Urinary bladder (tissue), 4 donors: ENCODE data around the gene RPRML. TPM values are rescaled to one million over a fixed set of nuclear protein-coding genes. Genes with fewer than 3 reads are reported as not detected.
"Not testable (repeated sequence)": the region's sequence is repeated elsewhere in the genome, so short reads cannot be mapped to it uniquely, and the experiment has no call there.

Experiments used
- DNase-seq: peaks from one replicate; pipeline ENCODE4 v3.0.0-alpha.2; 2015; ENCODE audit errors: extremely low spot score
- H3K27ac ChIP-seq: one replicate; pipeline ENCODE4 v1.5.1; 2013; ENCODE audit warnings: low read depth, mild to moderate bottlenecking, moderate library complexity
- H3K36me3 ChIP-seq: one replicate; pipeline ENCODE4 v1.6.1; 2013; ENCODE audit warnings: mild to moderate bottlenecking, moderate library complexity; ENCODE audit not compliant: insufficient read depth
- H3K4me1 ChIP-seq: one replicate; pipeline ENCODE4 v1.6.1; 2013; ENCODE audit warnings: mild to moderate bottlenecking, moderate library complexity; ENCODE audit not compliant: insufficient read depth
- H3K4me3 ChIP-seq: one replicate; pipeline ENCODE4 v1.5.1; 2013; ENCODE audit warnings: low read depth, low read length
- WGBS: extraction: QIAGEN DNeasy Blood & Tissue Kit; methylation state at CpG from one replicate; pipeline ENCODE4 v1.1.7; 2013; 5-methylcytosine and 5-hydroxymethylcytosine counted together
- polyA plus RNA-seq: library from polyadenylated mRNA; stranded (reverse); fragments of 200-250 nt; gene quantifications from one replicate; pipeline ENCODE4 v1.2.3, GENCODE V29; 2013
- total RNA-seq: library from RNA; depleted of rRNA; stranded (reverse); fragments of >200 nt; gene quantifications from one replicate; pipeline ENCODE4 v1.2.3, GENCODE V29; 2014
- donor health status: healthy with polysubstance abuse.
- donor health status: healthy.

RPRML gene
- total RNA-seq = not detected
- not detected for polyA plus RNA-seq

- Histone ChIP-seq H3K4me3 (peak within 1 kb of the TSS; percentile 61), H3K36me3 (no peaks in the 10 kb centered on the region), H3K27ac (no peak within 1 kb of the TSS), H3K4me1 (no peaks in the 10 kb centered on the region)
- no peak for DNase-seq
- under 1% methylated on average over 57 of the region's 57 CpGs for WGBS
Measured at GRCh38 chr17:46979147-46979863, at the start of gene RPRML. Gene RPRML, minus strand, starts transcription at chr17:46979253. Its CDS starts 246 bp downstream, at chr17:46979007.

DNA sequence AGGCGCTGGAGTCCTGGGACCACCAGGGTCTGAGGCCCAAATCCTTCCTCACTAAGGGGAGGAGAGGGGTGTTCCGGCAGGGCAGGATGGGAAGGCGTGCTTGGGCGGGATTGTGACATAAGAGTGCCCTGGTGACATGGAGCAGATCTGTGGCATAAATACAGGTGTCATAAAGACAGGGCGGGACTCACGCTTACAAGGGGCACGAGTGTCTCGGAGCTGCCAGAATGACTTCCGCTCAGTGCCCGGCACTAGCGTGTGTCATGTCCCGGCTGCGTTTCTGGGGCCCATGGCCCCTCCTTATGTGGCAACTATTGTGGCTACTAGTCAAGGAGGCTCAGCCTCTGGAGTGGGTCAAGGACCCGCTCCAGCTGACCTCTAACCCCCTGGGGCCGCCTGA is 37.9 kb upstream of the RPRML start:
- WGBS = 94% methylated on average over 11 of the region's 15 CpGs
- not testable (repeated sequence) for DNase-seq

GRCh38 chr17:47013341-47013740 is 34.3 kb upstream of the RPRML start:
- Histone ChIP-seq H3K4me3 (no peak overlapping the region), H3K4me1 (no peaks in the 10 kb centered on the region), H3K36me3 (no peaks in the 10 kb centered on the region), H3K27ac (no peak overlapping the region)
- WGBS = 78% methylated on average over 2 of the region's 2 CpGs
- DNase-seq = no peak

More for the DNA sequence above, 37.9 kb upstream of the RPRML start:
- not testable (repeated sequence) for H3K4me3 ChIP-seq, H3K4me1 ChIP-seq, H3K36me3 ChIP-seq, H3K27ac ChIP-seq

DNA sequence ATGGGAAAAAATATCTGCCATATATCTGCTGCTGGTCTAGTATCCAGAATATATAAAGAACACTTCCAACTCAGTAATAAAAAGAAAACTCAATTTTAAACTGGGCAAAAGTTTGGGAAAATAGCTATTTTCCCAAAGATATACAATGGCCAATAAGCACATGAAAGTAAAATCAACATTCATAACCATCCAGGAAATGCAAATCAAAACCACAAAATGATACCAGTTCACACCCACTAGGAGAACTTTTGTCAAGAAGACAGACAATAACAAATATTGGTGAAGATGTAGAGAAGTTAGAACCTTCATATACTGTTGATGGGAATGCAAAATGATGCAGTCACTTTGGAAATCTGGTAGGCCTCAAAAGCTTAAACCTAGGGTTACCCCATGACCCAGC is 33.4 kb upstream of the RPRML start:
- Histone ChIP-seq H3K4me1 (no peaks in the 10 kb centered on the region), H3K4me3 (no peak overlapping the region), H3K36me3 (no peaks in the 10 kb centered on the region), H3K27ac (no peak overlapping the region)
- DNase-seq = no peak

- Histone ChIP-seq H3K4me3 (no peak overlapping the region), H3K27ac (no peak overlapping the region), H3K36me3 (no peaks in the 10 kb centered on the region), H3K4me1 (no peaks in the 10 kb centered on the region)
- WGBS = 92% methylated on average over 14 of the region's 14 CpGs
- no peak for DNase-seq
Measured at GRCh38 chr17:47009759-47010594, 30.9 kb upstream of the RPRML start.

- DNase-seq = no peak
- 80% methylated on average over 1 of the region's 1 CpG for WGBS
Measured at GRCh38 chr17:47004906-47005305, 25.9 kb upstream of the RPRML start.

DNA sequence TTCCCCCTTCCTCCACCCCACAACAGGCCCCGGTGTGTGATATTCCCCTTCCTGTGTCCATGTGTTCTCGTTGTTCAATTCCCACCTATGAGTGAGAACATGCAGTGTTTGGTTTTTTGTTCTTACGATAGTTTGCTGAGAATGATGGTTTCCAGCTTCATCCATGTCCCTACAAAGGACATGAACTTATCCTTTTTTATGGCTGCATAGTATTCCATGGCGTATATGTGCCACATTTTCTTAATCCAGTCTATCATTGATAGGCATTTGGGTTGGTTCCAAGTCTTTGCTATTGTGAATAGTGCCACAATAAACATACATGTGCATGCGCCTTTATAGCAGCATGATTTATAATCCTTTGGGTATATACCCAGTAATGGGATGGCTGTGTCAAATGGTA is 24.8 kb upstream of the RPRML start:
- not testable (repeated sequence) for H3K36me3 ChIP-seq, H3K4me3 ChIP-seq, H3K4me1 ChIP-seq, DNase-seq, H3K27ac ChIP-seq
- 88% methylated on average over 5 of the region's 5 CpGs for WGBS

More at GRCh38 chr17:47004906-47005305, 25.9 kb upstream of the RPRML start:
- Histone ChIP-seq H3K4me3 (no peak overlapping the region), H3K36me3 (no peaks in the 10 kb centered on the region), H3K4me1 (no peaks in the 10 kb centered on the region), H3K27ac (no peak overlapping the region)

- Histone ChIP-seq H3K4me1 (no peaks in the 10 kb centered on the region), H3K36me3 (no peaks in the 10 kb centered on the region), H3K27ac (no peak overlapping the region), H3K4me3 (no peak overlapping the region)
- 77% methylated on average over 4 of the region's 4 CpGs for WGBS
- DNase-seq = no peak
Measured at GRCh38 chr17:46995841-46996571, 17.0 kb upstream of the RPRML start.

DNA sequence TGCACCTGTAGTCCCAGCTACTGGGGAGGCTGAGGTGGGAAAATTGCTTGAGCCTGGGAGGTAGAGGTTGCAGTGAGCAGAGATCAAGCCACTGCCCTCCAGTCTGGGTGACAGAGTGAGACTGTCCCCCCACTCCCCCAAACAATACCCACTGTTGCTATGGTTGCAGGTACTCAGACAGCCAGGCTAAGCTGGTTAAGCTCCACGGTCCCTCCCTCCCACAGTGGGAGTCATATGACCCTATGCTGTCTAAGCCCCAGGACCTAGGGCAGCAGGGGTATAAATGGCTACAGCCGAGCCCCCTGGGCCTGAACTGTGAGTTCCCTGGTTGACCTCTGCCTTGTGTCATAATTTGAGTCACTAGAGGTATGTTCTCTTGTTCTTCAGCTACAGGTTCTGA is 15.9 kb upstream of the RPRML start:
- no peaks in the 10 kb centered on the region for H3K4me1 ChIP-seq
- DNase-seq = no peak
- H3K27ac ChIP-seq = no peak overlapping the region
- H3K36me3 ChIP-seq = no peaks in the 10 kb centered on the region
- 79% methylated on average over 2 of the region's 2 CpGs for WGBS
- H3K4me3 ChIP-seq = no peak overlapping the region

DNA sequence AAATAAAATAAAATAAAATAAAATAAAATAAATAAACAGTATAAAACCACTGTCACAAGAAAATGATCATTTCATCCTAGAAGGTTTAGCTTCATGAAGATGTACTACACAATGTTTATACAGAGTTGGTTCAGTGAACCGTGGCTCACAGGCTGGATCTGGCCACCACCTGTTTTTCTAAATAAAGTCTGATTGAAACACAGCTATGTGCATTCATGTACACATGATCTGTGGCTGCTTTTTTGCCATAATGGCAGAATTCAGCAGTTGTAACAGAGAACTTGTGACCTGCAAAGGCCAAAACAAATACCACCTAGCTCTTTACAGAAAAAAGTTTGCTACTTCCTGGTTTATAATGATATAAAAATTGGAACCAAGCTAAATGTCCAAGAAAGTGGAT is 12.6 kb upstream of the RPRML start:
- Histone ChIP-seq H3K36me3 (no peaks in the 10 kb centered on the region), H3K4me3 (no peak overlapping the region), H3K27ac (no peak overlapping the region), H3K4me1 (no peaks in the 10 kb centered on the region)
- 49% methylated on average over 1 of the region's 1 CpG for WGBS
- DNase-seq = no peak

- Histone ChIP-seq H3K4me3 (no peak overlapping the region), H3K27ac (no peak overlapping the region), H3K4me1 (no peaks in the 10 kb centered on the region), H3K36me3 (no peaks in the 10 kb centered on the region)
- 59% methylated on average over 11 of the region's 11 CpGs for WGBS
- DNase-seq = no peak
Measured at GRCh38 chr17:46989637-46990431, 10.8 kb upstream of the RPRML start.

DNA sequence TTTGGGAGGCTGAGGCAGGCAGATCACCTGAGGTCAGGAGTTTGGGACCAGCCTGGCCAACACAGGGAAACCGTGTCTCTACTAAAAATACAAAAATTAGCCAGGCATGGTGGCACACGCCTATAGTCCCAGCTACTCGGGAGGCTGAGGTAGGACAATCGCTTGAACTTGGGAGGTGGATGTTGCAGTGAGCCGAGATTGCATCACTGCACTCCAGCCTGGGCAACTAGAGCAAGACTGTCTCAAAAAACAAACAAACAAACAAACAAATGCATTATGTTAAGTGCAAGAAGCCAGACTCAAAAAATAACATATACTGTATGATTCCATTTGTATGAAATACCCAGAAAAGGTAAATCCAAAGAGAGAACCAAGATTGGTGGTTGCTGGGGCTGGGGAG is 8.9 kb upstream of the RPRML start:
- not testable (repeated sequence) for H3K36me3 ChIP-seq, DNase-seq, H3K4me1 ChIP-seq, H3K27ac ChIP-seq, H3K4me3 ChIP-seq
- 84% methylated on average over 5 of the region's 5 CpGs for WGBS

DNA sequence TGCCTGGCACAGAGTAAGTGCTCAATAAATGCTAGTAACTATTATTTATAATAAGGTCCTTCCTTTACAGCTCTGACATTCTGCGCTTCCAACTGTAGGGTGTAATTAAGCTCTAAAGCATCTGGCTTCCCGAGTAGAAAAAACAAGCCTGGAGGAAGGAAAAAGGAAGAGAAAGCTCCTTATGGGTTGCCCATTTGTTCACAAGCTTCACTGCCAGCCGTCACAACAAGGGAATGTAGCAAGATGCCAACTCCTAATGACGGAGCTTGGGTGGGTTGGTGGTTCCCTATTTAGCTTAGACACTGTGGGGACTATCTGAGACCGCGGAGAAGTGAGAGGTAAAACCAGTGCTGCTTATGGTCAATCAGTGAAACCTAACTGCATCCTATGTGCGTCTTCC is 7.3 kb upstream of the RPRML start:
- 80% methylated on average over 7 of the region's 7 CpGs for WGBS

More for the DNA sequence above, 7.3 kb upstream of the RPRML start:
- Histone ChIP-seq H3K36me3 (no peaks in the 10 kb centered on the region), H3K27ac (no peak overlapping the region), H3K4me1 (no peaks in the 10 kb centered on the region), H3K4me3 (no peak overlapping the region)
- DNase-seq = no peak
